A549 (cell line): Measurements from ENCODE around the gene ZDHHC16. TPM values are rescaled to one million over a fixed set of nuclear protein-coding genes. Genes with fewer than 3 reads are reported as not detected.

ENCODE experiments used
- ATAC-seq, 2 experiments: fragments of 200-7000 bp in 1 of 2; fragments of >200 bp in 1 of 2; cut with Nextera tagmentation in 1 of 2; cut with Tn5 transposase in 1 of 2; 3 replicates each; pipeline versions ENCODE4 v1.8.0 to v1.9.1; 2018 to 2020; ENCODE audit warnings: mild to moderate bottlenecking in 1 of 2, moderate library complexity in 1 of 2
- CTCF ChIA-PET: fragments of 300-600 bp; sonication (Branson Sonifier 250); formaldehyde crosslinking; extraction: SDS; loops from one replicate; lab custom pipeline; 2021; ENCODE audit warnings: antibody characterized with exemption, inconsistent platforms; lab: Yijun Ruan, JAX
- POLR2A ChIA-PET: fragments of 350-600 bp; formaldehyde crosslinking; extraction: SDS; loops from one replicate; lab custom pipeline; 2021; ENCODE audit warnings: antibody characterized with exemption, inconsistent platforms; lab: Yijun Ruan, JAX
- DNase-seq, 2 experiments: peaks; one replicate each; pipeline versions ENCODE4 v3.0.0 to v3.0.0-alpha.2; 2011 to 2016; ENCODE audit warnings: low read depth in 1 of 2, low spot score in 1 of 2
- FAIRE-seq: peaks from 2 replicates; lab custom pipeline; 2011; peaks lifted over from hg19 to GRCh38; lab: Jason Lieb, UNC
- H3K27ac ChIP-seq, 2 experiments: fragments of >200 bp; sonication (Bioruptor Twin); formaldehyde crosslinking; 3 replicates each; pipeline ENCODE4 v1.5.1; 2016 to 2017
- H3K4me1 ChIP-seq: fragments of >200 bp; sonication (Bioruptor Twin); formaldehyde crosslinking; 3 replicates; pipeline ENCODE4 v1.6.1; 2016
- H3K4me2 ChIP-seq: fragments of >200 bp; sonication (Bioruptor Twin); formaldehyde crosslinking; 3 replicates; pipeline ENCODE4 v1.6.1; 2016
- H3K4me3 ChIP-seq: fragments of >200 bp; sonication (Bioruptor Twin); formaldehyde crosslinking; 3 replicates; pipeline ENCODE4 v1.5.1; 2016
- H3K9me3 ChIP-seq: fragments of >200 bp; sonication (Bioruptor Twin); formaldehyde crosslinking; 3 replicates; pipeline ENCODE4 v1.6.1; 2016
- CEBPB ChIP-seq, 2 experiments: fragments of >200 bp in 1 of 2; sonication (Bioruptor Twin) in 1 of 2; formaldehyde crosslinking in 1 of 2; IDR thresholded peaks; 2 replicates each; pipeline ENCODE4 v1.6.1; 2012 to 2016
- CHD4 ChIP-seq: fragments of 200-600 bp; sonication (generic); IDR thresholded peaks from 2 replicates; pipeline ENCODE4 v1.6.1; 2016; ENCODE audit warnings: antibody characterized with exemption, mild to moderate bottlenecking, borderline replicate concordance
- HDAC2 ChIP-seq: fragments of 200-600 bp; sonication (generic); IDR thresholded peaks from 2 replicates; pipeline ENCODE4 v1.6.1; 2016
- HOXA7 ChIP-seq: fragments of 250-450 bp; sonication (Bioruptor Pico); IDR thresholded peaks from 2 replicates; pipeline ENCODE4 v1.5.0; 2020; ENCODE audit warnings: mild to moderate bottlenecking, moderate library complexity
- HOXB13 ChIP-seq: fragments of 250-450 bp; sonication (Bioruptor Pico); IDR thresholded peaks from 2 replicates; pipeline ENCODE4 v1.5.0; 2020; ENCODE audit warnings: low read depth, mild to moderate bottlenecking, moderate library complexity
- HOXB5 ChIP-seq: fragments of 250-450 bp; sonication (Bioruptor Pico); IDR thresholded peaks from 2 replicates; pipeline ENCODE4 v1.5.0; 2020; ENCODE audit warnings: mild to moderate bottlenecking, moderate library complexity
- JUN ChIP-seq, 2 experiments: fragments of >200 bp; sonication (Bioruptor Twin); formaldehyde crosslinking; IDR thresholded peaks; 2 replicates in 1 of 2; 3 replicates in 1 of 2; pipeline ENCODE4 v1.6.1; 2016 to 2017
- JUNB ChIP-seq: fragments of >200 bp; sonication (Bioruptor Twin); formaldehyde crosslinking; IDR thresholded peaks from 2 replicates; pipeline ENCODE4 v1.6.1; 2016
- MYC ChIP-seq: IDR thresholded peaks from 2 replicates; pipeline ENCODE4 v1.6.1; 2012; ENCODE audit warnings: mild to moderate bottlenecking, inconsistent platforms, low read length, improper control_type of control experiment, borderline replicate concordance
- PHF8 ChIP-seq: fragments of 200-600 bp; sonication (generic); IDR thresholded peaks from 2 replicates; pipeline ENCODE4 v1.6.1; 2016; ENCODE audit warnings: low read depth, mild to moderate bottlenecking, antibody characterized with exemption, moderate library complexity, borderline replicate concordance
- POLR2A ChIP-seq: IDR thresholded peaks from 2 replicates; pipeline ENCODE4 v1.6.1; 2012; ENCODE audit warnings: mild to moderate bottlenecking, low read length
- RARB ChIP-seq: fragments of 250-450 bp; sonication (Bioruptor Pico); IDR thresholded peaks from 2 replicates; pipeline ENCODE4 v1.8.0; 2021; ENCODE audit warnings: mild to moderate bottlenecking, moderate library complexity
- RCOR1 ChIP-seq: fragments of 150-350 bp; IDR thresholded peaks from 2 replicates; pipeline ENCODE4 v1.6.1; 2014; ENCODE audit warnings: antibody characterized with exemption, low read length, low read depth
- WGBS: methylation state at CpG from one replicate; pipeline ENCODE4 v1.1.6; 2017; ENCODE audit errors: missing lambda C conversion rate; 5-methylcytosine and 5-hydroxymethylcytosine counted together
- polyA plus RNA-seq, 4 experiments: library from polyadenylated mRNA; depleted of rRNA in 3 of 4; stranded (reverse); fragments of >200 nt; fragmentation: RNase III in 1 of 4; extraction: RNeasy Plus Mini Kit Qiagen cat#74134 plus additional on column Dnase treatment in 1 of 4; gene quantifications; 2 replicates in 3 of 4; 3 replicates in 1 of 4; pipeline ENCODE4 v1.2.3, GENCODE V29; 2011 to 2017
- TF ChIP-seq, protein P1 (sequence below): fragments of >200 bp; sonication (Bioruptor Twin); formaldehyde crosslinking; IDR thresholded peaks from 3 replicates; pipeline ENCODE4 v1.6.1; 2016
- TF ChIP-seq, protein P2 (sequence below): IDR thresholded peaks from 2 replicates; pipeline ENCODE4 v1.6.1; 2012
- TF ChIP-seq, protein P3 (sequence below): IDR thresholded peaks from 2 replicates; pipeline ENCODE4 v1.6.1; 2012
- TF ChIP-seq, protein P4 (sequence below): fragments of 250-450 bp; sonication (Bioruptor Pico); IDR thresholded peaks from 2 replicates; pipeline ENCODE4 v1.5.0; 2021; ENCODE audit warnings: mild to moderate bottlenecking, moderate library complexity, borderline replicate concordance
- TF ChIP-seq, protein P5 (sequence below): fragments of 450-650 bp; IDR thresholded peaks from 2 replicates; pipeline ENCODE4 v1.6.1; 2014; ENCODE audit warnings: antibody characterized with exemption
- TF ChIP-seq, protein P6 (sequence below): IDR thresholded peaks from 2 replicates; pipeline ENCODE4 v1.6.1; 2012; ENCODE audit warnings: low read depth, borderline replicate concordance

ZDHHC16 gene
- polyA plus RNA-seq, 2 of the 4 experiments (the other 2 are of a cell fraction) = 47.7 to 57.0 TPM

DNA sequence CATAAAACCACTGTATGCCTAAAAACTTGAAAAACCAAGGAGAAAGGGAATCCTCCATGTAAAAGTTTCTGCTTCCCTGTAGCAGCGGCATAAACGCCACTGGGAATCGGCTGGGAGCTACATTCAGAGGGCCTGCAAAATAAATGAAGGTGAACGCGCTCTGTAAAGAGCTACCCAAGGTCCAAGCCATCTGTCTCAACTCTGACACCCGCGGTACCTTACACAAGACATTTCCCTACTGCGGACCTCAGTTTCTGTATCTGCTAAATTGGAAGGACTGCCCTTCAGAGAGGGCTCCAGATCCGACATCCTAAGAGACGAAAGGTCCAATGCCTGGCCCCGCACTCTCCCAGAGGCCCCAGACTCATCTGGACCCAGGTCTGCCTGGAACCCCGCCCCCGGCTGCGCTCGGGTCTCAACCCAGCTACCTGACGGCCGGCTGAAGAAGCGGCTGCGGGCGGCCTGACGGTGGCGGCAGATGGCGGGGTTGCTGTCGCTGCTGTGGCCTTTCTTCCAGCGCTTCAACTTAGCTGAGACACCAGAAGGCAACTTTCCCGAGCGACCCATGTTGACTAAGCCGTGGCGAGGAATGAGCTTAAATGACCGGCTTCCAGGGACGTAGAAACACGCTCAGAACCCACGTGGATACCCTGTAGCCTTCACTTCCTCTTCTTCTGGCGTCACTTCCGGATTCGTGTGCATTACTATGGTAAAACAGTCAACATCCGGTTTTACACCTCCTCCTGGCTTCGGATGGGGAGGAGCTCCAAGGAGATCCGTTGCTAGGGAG is 45.1 kb upstream of the ZDHHC16 start, which contains the start of gene RRP12:
RRP12 (minus strand) TSS at position 676 of the 790 bp plus-strand sequence; CDS start at position 567, 109 bp downstream.
- WGBS = under 1% methylated on average over 32 of the region's 39 CpGs
- CTCF ChIA-PET = interaction anchor here (0.9 to 1.3 kb wide), 4 partner anchors 10 to 122 kb away, joined by 3 to 8 read pairs (median 4); no protein-coding TSS in a partner anchor
- Histone ChIP-seq H3K4me2 (peak within 1 kb of the TSS; percentile 83), H3K4me3 (peak within 1 kb of the TSS; percentile 91), H3K9me3 (no peaks in the 10 kb centered on the region), H3K27ac (peak within 1 kb of the TSS; percentile 83 to 87), H3K4me1 (peaks cover 9% of the 10 kb centered on the region; the same call in 2 of the 3 replicates)
- POLR2A ChIA-PET = interaction anchor here (0.6 to 2.1 kb wide), 10 partner anchors 13 to 286 kb away, joined by 3 to 8 read pairs (median 4); partner anchors contain the start of genes ARHGAP19, AVPI1 and FRAT1
- DNase-seq = peak; percentile 98 to 99
- TF ChIP-seq RCOR1 (no peak), JUNB (no peak), HDAC2 (no peak), CHD4 (no peak), HOXB13 (CRISPR knock-in tag) (no peak), POLR2A (peak; percentile 72), HOXA7 (CRISPR knock-in tag) (no peak), PHF8 (peak; percentile 68), CEBPB (IDR thresholded peaks at IDR 0.05) (no peak), RARB (no peak), MYC (peak; percentile 85; the same call in 1 of the 2 replicates), JUN (IDR thresholded peaks at IDR 0.05) (peak in 1 of 2 experiments; percentile 71; a peak in 3 of 5 replicates), HOXB5 (CRISPR knock-in tag) (no peak)
- TF ChIP-seq, protein P1, sequence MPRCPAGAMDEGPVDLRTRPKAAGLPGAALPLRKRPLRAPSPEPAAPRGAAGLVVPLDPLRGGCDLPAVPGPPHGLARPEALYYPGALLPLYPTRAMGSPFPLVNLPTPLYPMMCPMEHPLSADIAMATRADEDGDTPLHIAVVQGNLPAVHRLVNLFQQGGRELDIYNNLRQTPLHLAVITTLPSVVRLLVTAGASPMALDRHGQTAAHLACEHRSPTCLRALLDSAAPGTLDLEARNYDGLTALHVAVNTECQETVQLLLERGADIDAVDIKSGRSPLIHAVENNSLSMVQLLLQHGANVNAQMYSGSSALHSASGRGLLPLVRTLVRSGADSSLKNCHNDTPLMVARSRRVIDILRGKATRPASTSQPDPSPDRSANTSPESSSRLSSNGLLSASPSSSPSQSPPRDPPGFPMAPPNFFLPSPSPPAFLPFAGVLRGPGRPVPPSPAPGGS = peak; percentile 63; the same call in 2 of the 3 replicates
- TF ChIP-seq, protein P2, sequence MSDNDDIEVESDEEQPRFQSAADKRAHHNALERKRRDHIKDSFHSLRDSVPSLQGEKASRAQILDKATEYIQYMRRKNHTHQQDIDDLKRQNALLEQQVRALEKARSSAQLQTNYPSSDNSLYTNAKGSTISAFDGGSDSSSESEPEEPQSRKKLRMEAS = peak; percentile 99
- TF ChIP-seq, protein P3, sequence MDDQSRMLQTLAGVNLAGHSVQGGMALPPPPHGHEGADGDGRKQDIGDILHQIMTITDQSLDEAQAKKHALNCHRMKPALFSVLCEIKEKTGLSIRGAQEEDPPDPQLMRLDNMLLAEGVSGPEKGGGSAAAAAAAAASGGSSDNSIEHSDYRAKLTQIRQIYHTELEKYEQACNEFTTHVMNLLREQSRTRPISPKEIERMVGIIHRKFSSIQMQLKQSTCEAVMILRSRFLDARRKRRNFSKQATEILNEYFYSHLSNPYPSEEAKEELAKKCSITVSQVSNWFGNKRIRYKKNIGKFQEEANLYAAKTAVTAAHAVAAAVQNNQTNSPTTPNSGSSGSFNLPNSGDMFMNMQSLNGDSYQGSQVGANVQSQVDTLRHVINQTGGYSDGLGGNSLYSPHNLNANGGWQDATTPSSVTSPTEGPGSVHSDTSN = no peak
- TF ChIP-seq, protein P4, sequence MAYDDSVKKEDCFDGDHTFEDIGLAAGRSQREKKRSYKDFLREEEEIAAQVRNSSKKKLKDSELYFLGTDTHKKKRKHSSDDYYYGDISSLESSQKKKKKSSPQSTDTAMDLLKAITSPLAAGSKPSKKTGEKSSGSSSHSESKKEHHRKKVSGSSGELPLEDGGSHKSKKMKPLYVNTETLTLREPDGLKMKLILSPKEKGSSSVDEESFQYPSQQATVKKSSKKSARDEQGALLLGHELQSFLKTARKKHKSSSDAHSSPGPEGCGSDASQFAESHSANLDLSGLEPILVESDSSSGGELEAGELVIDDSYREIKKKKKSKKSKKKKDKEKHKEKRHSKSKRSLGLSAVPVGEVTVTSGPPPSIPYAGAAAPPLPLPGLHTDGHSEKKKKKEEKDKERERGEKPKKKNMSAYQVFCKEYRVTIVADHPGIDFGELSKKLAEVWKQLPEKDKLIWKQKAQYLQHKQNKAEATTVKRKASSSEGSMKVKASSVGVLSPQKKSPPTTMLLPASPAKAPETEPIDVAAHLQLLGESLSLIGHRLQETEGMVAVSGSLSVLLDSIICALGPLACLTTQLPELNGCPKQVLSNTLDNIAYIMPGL (CRISPR knock-in tag) = no peak
- TF ChIP-seq, protein P5, sequence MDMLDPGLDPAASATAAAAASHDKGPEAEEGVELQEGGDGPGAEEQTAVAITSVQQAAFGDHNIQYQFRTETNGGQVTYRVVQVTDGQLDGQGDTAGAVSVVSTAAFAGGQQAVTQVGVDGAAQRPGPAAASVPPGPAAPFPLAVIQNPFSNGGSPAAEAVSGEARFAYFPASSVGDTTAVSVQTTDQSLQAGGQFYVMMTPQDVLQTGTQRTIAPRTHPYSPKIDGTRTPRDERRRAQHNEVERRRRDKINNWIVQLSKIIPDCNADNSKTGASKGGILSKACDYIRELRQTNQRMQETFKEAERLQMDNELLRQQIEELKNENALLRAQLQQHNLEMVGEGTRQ = peak; percentile 59; the same call in 1 of the 2 replicates
- TF ChIP-seq, protein P6, sequence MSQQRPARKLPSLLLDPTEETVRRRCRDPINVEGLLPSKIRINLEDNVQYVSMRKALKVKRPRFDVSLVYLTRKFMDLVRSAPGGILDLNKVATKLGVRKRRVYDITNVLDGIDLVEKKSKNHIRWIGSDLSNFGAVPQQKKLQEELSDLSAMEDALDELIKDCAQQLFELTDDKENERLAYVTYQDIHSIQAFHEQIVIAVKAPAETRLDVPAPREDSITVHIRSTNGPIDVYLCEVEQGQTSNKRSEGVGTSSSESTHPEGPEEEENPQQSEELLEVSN = no peak
- peak; percentile 95 to 99 for ATAC-seq
- peak; percentile 99 for FAIRE-seq
